Thymus (tissue), 11 donors: Measurements from ENCODE around the gene CCDC3. TPM values are rescaled to one million over a fixed set of nuclear protein-coding genes. Genes with fewer than 3 reads are reported as not detected.
A peak's percentile ranks its signal among the peaks of the same experiment; 100 is the strongest.
"Not testable (repeated sequence)": the region's sequence is repeated elsewhere in the genome, so short reads cannot be mapped to it uniquely, and the experiment has no call there.

Source experiments
- DNase-seq, 9 donors: peaks; one replicate each; pipeline ENCODE4 v3.0.0-alpha.2; 2013; ENCODE audit warnings: low spot score in 9 of 9, low read depth in 6 of 9, missing footprints in 1 of 9
- H3K27ac ChIP-seq, 2 donors: one replicate each; pipeline ENCODE4 v1.5.1; 2013; ENCODE audit warnings: control low read depth in 1 of 2, low read depth in 1 of 2, low read length in 1 of 2, mild to moderate bottlenecking in 1 of 2, moderate library complexity in 1 of 2
- H3K27me3 ChIP-seq, 2 donors: one replicate each; pipeline ENCODE4 v1.5.1; 2013; ENCODE audit warnings: low read length in 1 of 2; ENCODE audit not compliant: control insufficient read depth in 2 of 2, insufficient read depth in 1 of 2
- H3K36me3 ChIP-seq, 2 donors: one replicate each; pipeline ENCODE4 v1.5.1; 2013; ENCODE audit warnings: low read length in 1 of 2, mild to moderate bottlenecking in 1 of 2, moderate library complexity in 1 of 2; ENCODE audit not compliant: control insufficient read depth in 2 of 2, insufficient read depth in 2 of 2
- H3K4me1 ChIP-seq, 2 donors: one replicate each; pipeline ENCODE4 v1.5.1; 2013; ENCODE audit warnings: low read length in 2 of 2; ENCODE audit not compliant: control insufficient read depth in 2 of 2, insufficient read depth in 2 of 2
- H3K4me3 ChIP-seq, 2 donors: one replicate each; pipeline ENCODE4 v1.5.1; 2013; ENCODE audit warnings: low read length in 2 of 2, control low read depth in 1 of 2, mild to moderate bottlenecking in 1 of 2
- H3K9me3 ChIP-seq, 2 donors: one replicate each; pipeline ENCODE4 v1.5.1; 2013; ENCODE audit warnings: low read length in 1 of 2, mild to moderate bottlenecking in 1 of 2; ENCODE audit not compliant: control insufficient read depth in 2 of 2, insufficient read depth in 1 of 2
- WGBS: extraction: QIAGEN DNeasy Blood & Tissue Kit; methylation state at CpG from one replicate; pipeline ENCODE4 v1.1.7; 2013; 5-methylcytosine and 5-hydroxymethylcytosine counted together
- polyA plus RNA-seq: library from polyadenylated mRNA; stranded (reverse); fragments of 200-250 nt; gene quantifications from one replicate; pipeline ENCODE4 v1.2.3, GENCODE V29; 2013
- total RNA-seq: library from RNA; stranded (reverse); fragments of 120-200 nt; gene quantifications from one replicate; pipeline ENCODE4 v1.2.4, GENCODE V29; 2013
- donor health status: healthy.

Gene CCDC3
- total and polyA plus RNA-seq, 2 donors: 17.3 to 52.4 TPM

GRCh38 chr10:12984165-12984747, 17.3 kb downstream of the CCDC3 start:
- no peak for DNase-seq

DNA sequence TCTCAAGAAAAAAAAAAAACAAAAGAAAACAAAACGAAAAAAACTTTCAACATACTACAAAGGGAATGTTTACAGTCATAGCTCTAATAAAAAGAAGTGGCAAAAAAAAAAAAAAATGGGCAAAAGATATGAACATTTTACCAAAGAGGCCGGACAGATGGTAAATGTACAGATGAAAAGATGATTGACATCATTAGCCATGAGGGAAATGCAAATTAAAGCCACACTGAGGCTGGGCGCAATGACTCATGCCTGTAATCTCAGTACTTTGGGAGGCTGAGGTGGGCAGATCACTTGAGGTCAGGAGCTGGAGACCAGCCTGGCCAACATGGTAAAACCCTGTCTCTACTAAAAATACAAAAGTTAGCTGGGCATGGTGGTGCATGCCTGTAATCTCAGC, 17.9 kb downstream of the CCDC3 start:
- H3K4me1 ChIP-seq, H3K9me3 ChIP-seq, DNase-seq, H3K27me3 ChIP-seq, H3K36me3 ChIP-seq, H3K27ac ChIP-seq, H3K4me3 ChIP-seq: not testable (repeated sequence)
- WGBS: 92% methylated on average over 3 of the region's 3 CpGs

More at GRCh38 chr10:12984165-12984747, 17.3 kb downstream of the CCDC3 start:
- Histone ChIP-seq H3K36me3 (no peaks in the 10 kb centered on the region), H3K4me1 (peaks cover 0 to 8% of the 10 kb centered on the region in 2 donors), H3K9me3 (no peaks in the 10 kb centered on the region), H3K4me3 (no peak overlapping the region), H3K27me3 (no peaks in the 10 kb centered on the region), H3K27ac (no peak overlapping the region)
- 96% methylated on average over 7 of the region's 7 CpGs for WGBS

GRCh38 chr10:12981570-12981969, 19.9 kb downstream of the CCDC3 start:
- H3K27ac ChIP-seq: no peak overlapping the region
- no peak for DNase-seq
- no peak overlapping the region for H3K4me3 ChIP-seq
- no peaks in the 10 kb centered on the region for H3K36me3 ChIP-seq
- no peaks in the 10 kb centered on the region for H3K9me3 ChIP-seq
- H3K27me3 ChIP-seq: no peaks in the 10 kb centered on the region
- peaks cover 0 to 8% of the 10 kb centered on the region in 2 donors for H3K4me1 ChIP-seq
- 90% methylated on average over 4 of the region's 4 CpGs for WGBS

- no peak overlapping the region for H3K4me3 ChIP-seq
- WGBS: 94% methylated on average over 6 of the region's 6 CpGs
- H3K9me3 ChIP-seq: no peaks in the 10 kb centered on the region
- H3K4me1 ChIP-seq: peaks cover 0 to 12% of the 10 kb centered on the region in 2 donors
- H3K36me3 ChIP-seq: no peaks in the 10 kb centered on the region
- DNase-seq: no peak
- no peaks in the 10 kb centered on the region for H3K27me3 ChIP-seq
- no peak overlapping the region for H3K27ac ChIP-seq
Measured at GRCh38 chr10:12980713-12981306, 20.7 kb downstream of the CCDC3 start.

- Histone ChIP-seq H3K27me3 (no peaks in the 10 kb centered on the region), H3K27ac (no peak overlapping the region), H3K4me1 (peaks cover 0 to 16% of the 10 kb centered on the region in 2 donors), H3K9me3 (no peaks in the 10 kb centered on the region), H3K36me3 (no peaks in the 10 kb centered on the region), H3K4me3 (no peak overlapping the region)
- WGBS: 58% methylated on average over 7 of the region's 7 CpGs
- DNase-seq: no peak
Measured at GRCh38 chr10:12980102-12980661, 21.3 kb downstream of the CCDC3 start.

DNA sequence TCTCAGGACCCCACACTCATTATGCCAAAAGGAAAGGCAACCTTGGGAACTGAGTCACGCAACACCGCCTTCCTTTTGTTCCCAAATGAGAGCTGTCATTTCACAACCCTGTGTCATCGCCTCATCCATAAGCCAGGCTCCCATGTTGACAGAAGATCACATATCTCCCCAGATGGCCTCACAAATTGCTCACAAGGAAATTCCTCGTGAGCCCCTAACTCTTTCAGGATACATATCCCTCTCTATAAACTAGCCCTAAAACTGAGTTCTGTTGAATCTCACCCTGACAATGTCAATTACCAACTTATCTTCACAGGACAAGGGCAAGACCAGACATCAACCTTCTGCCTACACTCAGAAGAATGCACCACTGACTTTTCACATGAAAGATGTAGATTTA, 22.6 kb downstream of the CCDC3 start:
- WGBS: 93% methylated on average over 4 of the region's 4 CpGs
- no peaks in the 10 kb centered on the region for H3K36me3 ChIP-seq
- DNase-seq: no peak
- H3K4me1 ChIP-seq: peaks cover 0 to 16% of the 10 kb centered on the region in 2 donors
- no peaks in the 10 kb centered on the region for H3K27me3 ChIP-seq
- H3K4me3 ChIP-seq: no peak overlapping the region
- no peak overlapping the region for H3K27ac ChIP-seq
- H3K9me3 ChIP-seq: no peaks in the 10 kb centered on the region

- no peak for DNase-seq
Measured at GRCh38 chr10:12975906-12976305, 25.6 kb downstream of the CCDC3 start.

GRCh38 chr10:12975266-12975665, 26.2 kb downstream of the CCDC3 start:
- no peak overlapping the region for H3K4me3 ChIP-seq
- no peaks in the 10 kb centered on the region for H3K9me3 ChIP-seq
- no peak for DNase-seq
- H3K4me1 ChIP-seq: peaks cover 0 to 15% of the 10 kb centered on the region in 2 donors
- no peaks in the 10 kb centered on the region for H3K27me3 ChIP-seq
- 91% methylated on average over 3 of the region's 3 CpGs for WGBS
- H3K36me3 ChIP-seq: no peaks in the 10 kb centered on the region
- H3K27ac ChIP-seq: peak overlapping the region in 1 of 2 donors; percentile 17

More at GRCh38 chr10:12975906-12976305, 25.6 kb downstream of the CCDC3 start:
- no peaks in the 10 kb centered on the region for H3K27me3 ChIP-seq
- 89% methylated on average over 5 of the region's 5 CpGs for WGBS
- H3K36me3 ChIP-seq: no peaks in the 10 kb centered on the region
- H3K9me3 ChIP-seq: no peaks in the 10 kb centered on the region
- no peak overlapping the region for H3K4me3 ChIP-seq
- peaks cover 0 to 16% of the 10 kb centered on the region in 2 donors for H3K4me1 ChIP-seq
- H3K27ac ChIP-seq: no peak overlapping the region

DNA sequence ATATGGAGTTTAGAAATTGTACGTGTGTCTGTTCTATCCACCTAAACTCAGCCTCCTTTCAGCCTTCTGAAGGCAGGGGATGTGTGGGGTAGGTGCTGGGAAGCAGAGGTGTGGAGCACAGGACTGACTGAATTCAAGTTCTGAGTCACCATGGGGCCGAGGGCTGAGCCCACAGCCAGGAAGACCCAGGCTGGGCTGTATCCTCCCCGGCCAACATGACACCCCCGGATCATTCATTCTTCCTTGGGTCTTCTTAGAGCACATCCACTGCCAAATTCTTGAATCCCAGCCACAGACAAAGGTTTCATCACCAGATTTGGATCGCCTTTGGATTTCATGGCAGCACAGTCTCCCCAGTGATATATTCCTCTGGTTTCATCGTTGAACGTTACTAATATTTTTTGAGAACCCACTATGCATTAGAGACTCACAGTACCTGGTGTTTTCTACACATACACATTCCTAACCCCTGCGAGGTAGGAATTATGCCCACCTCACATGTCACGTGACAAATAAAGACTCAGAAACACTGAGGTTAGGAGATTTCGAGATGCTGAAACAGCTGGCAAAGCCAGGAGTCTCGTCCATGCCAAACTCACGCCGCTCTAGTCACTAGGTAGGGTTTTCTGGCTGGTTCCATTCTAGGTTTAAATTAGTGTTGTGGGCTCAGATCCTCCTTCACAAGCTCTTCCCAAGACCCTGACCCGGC, 26.9 kb downstream of the CCDC3 start:
- DNase-seq: no peak
- Histone ChIP-seq H3K27ac (peak overlapping the region in 1 of 2 donors; percentile 5), H3K9me3 (no peaks in the 10 kb centered on the region), H3K4me3 (no peak overlapping the region), H3K4me1 (peaks cover 0 to 11% of the 10 kb centered on the region in 2 donors), H3K27me3 (no peaks in the 10 kb centered on the region), H3K36me3 (no peaks in the 10 kb centered on the region)
- 97% methylated on average over 14 of the region's 14 CpGs for WGBS
